Measurements from ENCODE around the gene GLDN.
"Not testable (repeated sequence)": the region's sequence is repeated elsewhere in the genome, so short reads cannot be mapped to it uniquely, and the experiment has no call there.

Gene GLDN

GRCh38 chr15:51390966-51391422 lies 49.5 kb downstream of the GLDN start:
- DNase-seq: no peak

- DNase-seq: no peak
Measured at GRCh38 chr15:51396921-51397320, 55.5 kb downstream of the GLDN start.

- no peak for DNase-seq
Measured at GRCh38 chr15:51398626-51399025, 57.2 kb downstream of the GLDN start.

- DNase-seq: no peak
Measured at GRCh38 chr15:51401051-51401780, 59.8 kb downstream of the GLDN start.

GRCh38 chr15:51401872-51402517 lies 60.5 kb downstream of the GLDN start:
- no peak for DNase-seq

GRCh38 chr15:51403072-51403878 lies 61.8 kb downstream of the GLDN start:
- DNase-seq: no peak

- DNase-seq: no peak
Measured at GRCh38 chr15:51403946-51404695, 62.7 kb downstream of the GLDN start.

- DNase-seq: no peak
Measured at GRCh38 chr15:51405693-51406523, 64.5 kb downstream of the GLDN start.

GRCh38 chr15:51414256-51414860 lies 72.9 kb downstream of the GLDN start:
- DNase-seq: no peak

GRCh38 chr15:51416129-51416528 lies 74.7 kb downstream of the GLDN start:
- no peak for DNase-seq

- not testable (repeated sequence) for DNase-seq
Measured at GRCh38 chr15:51423040-51423439, 81.6 kb downstream of the GLDN start.

GRCh38 chr15:51424780-51425179 lies 83.3 kb downstream of the GLDN start:
- no peak for DNase-seq

- DNase-seq: no peak
Measured at GRCh38 chr15:51425517-51426040, 84.1 kb downstream of the GLDN start.

- DNase-seq: no peak
Measured at GRCh38 chr15:51438526-51438925, 97.1 kb downstream of the GLDN start.

GRCh38 chr15:51443282-51443914 lies 101.9 kb downstream of the GLDN start:
- no peak for DNase-seq

- DNase-seq: no peak
Measured at GRCh38 chr15:51444112-51444511, 102.7 kb downstream of the GLDN start.

GRCh38 chr15:51444807-51445206 lies 103.4 kb downstream of the GLDN start:
- DNase-seq: no peak

GRCh38 chr15:51446029-51446744 lies 104.7 kb downstream of the GLDN start:
- not testable (repeated sequence) for DNase-seq

- DNase-seq: no peak
Measured at GRCh38 chr15:51447855-51448621, 106.6 kb downstream of the GLDN start.
